WTC11 (cell line): ENCODE measurements around the gene PADI1.

Experiments
- ATF3 ChIP-seq: sonication (generic); formaldehyde crosslinking; conservative IDR thresholded peaks from 2 replicates; pipeline ENCODE4 v1.8.1; 2022; ENCODE audit warnings: mild to moderate bottlenecking, missing genetic modification reagents
- IRF2 ChIP-seq: sonication (generic); formaldehyde crosslinking; IDR thresholded peaks from 2 replicates; pipeline ENCODE4 v1.8.0; 2022; ENCODE audit warnings: low read depth, missing genetic modification reagents, borderline replicate concordance
- JUN ChIP-seq: sonication (generic); formaldehyde crosslinking; IDR thresholded peaks from 2 replicates; pipeline ENCODE4 v1.8.0; 2023; ENCODE audit warnings: mild to moderate bottlenecking, missing genetic modification reagents
- KAT7 ChIP-seq: sonication (generic); formaldehyde crosslinking; IDR thresholded peaks from 2 replicates; pipeline ENCODE4 v1.8.1; 2023; ENCODE audit warnings: missing genetic modification reagents, mild to moderate bottlenecking, borderline replicate concordance
- MAX ChIP-seq: sonication (generic); formaldehyde crosslinking; IDR thresholded peaks from 2 replicates; pipeline ENCODE4 v1.8.0; 2022; ENCODE audit warnings: mild to moderate bottlenecking, missing genetic modification reagents
- OVOL2 ChIP-seq: fragments of 250-450 bp; sonication (Bioruptor Pico); IDR thresholded peaks from 2 replicates; pipeline ENCODE4 v1.9.0; 2021; ENCODE audit warnings: mild to moderate bottlenecking, borderline replicate concordance
- PREB ChIP-seq: sonication (generic); formaldehyde crosslinking; IDR thresholded peaks from 2 replicates; pipeline ENCODE4 v1.8.1; 2022; ENCODE audit warnings: mild to moderate bottlenecking, missing genetic modification reagents, moderate library complexity, borderline replicate concordance
- SMAD3 ChIP-seq: sonication (generic); formaldehyde crosslinking; IDR thresholded peaks from 2 replicates; pipeline ENCODE4 v1.8.0; 2022; ENCODE audit warnings: missing genetic modification reagents, mild to moderate bottlenecking, borderline replicate concordance
- USF2 ChIP-seq: sonication (generic); formaldehyde crosslinking; IDR thresholded peaks from 2 replicates; pipeline ENCODE4 v1.8.1; 2023; ENCODE audit warnings: mild to moderate bottlenecking, missing genetic modification reagents, moderate library complexity
- ZNF121 ChIP-seq: sonication (generic); formaldehyde crosslinking; IDR thresholded peaks from 2 replicates; pipeline ENCODE4 v1.8.0; 2023; ENCODE audit warnings: missing genetic modification reagents
- TF ChIP-seq, protein P1 (sequence below): fragments of 200-600 bp; IDR thresholded peaks from 2 replicates; pipeline ENCODE4 v1.8.0; 2022; ENCODE audit warnings: antibody characterized with exemption
- TF ChIP-seq, protein P2 (sequence below): sonication (generic); formaldehyde crosslinking; IDR thresholded peaks from 2 replicates; pipeline ENCODE4 v1.8.1; 2022; ENCODE audit warnings: low read depth, missing genetic modification reagents, borderline replicate concordance

- TF ChIP-seq, protein P1, sequence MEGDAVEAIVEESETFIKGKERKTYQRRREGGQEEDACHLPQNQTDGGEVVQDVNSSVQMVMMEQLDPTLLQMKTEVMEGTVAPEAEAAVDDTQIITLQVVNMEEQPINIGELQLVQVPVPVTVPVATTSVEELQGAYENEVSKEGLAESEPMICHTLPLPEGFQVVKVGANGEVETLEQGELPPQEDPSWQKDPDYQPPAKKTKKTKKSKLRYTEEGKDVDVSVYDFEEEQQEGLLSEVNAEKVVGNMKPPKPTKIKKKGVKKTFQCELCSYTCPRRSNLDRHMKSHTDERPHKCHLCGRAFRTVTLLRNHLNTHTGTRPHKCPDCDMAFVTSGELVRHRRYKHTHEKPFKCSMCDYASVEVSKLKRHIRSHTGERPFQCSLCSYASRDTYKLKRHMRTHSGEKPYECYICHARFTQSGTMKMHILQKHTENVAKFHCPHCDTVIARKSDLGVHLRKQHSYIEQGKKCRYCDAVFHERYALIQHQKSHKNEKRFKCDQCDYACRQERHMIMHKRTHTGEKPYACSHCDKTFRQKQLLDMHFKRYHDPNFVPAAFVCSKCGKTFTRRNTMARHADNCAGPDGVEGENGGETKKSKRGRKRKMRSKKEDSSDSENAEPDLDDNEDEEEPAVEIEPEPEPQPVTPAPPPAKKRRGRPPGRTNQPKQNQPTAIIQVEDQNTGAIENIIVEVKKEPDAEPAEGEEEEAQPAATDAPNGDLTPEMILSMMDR = no peak
- TF ChIP-seq KAT7 (CRISPR knock-in tag) = no peak
- TF ChIP-seq SMAD3 = no peak
- TF ChIP-seq USF2 (CRISPR knock-in tag) = no peak
- no peak for TF ChIP-seq ATF3 (CRISPR knock-in tag)
- TF ChIP-seq MAX = no peak
- TF ChIP-seq JUN = no peak
- TF ChIP-seq ZNF121 = no peak
- TF ChIP-seq, protein P2, sequence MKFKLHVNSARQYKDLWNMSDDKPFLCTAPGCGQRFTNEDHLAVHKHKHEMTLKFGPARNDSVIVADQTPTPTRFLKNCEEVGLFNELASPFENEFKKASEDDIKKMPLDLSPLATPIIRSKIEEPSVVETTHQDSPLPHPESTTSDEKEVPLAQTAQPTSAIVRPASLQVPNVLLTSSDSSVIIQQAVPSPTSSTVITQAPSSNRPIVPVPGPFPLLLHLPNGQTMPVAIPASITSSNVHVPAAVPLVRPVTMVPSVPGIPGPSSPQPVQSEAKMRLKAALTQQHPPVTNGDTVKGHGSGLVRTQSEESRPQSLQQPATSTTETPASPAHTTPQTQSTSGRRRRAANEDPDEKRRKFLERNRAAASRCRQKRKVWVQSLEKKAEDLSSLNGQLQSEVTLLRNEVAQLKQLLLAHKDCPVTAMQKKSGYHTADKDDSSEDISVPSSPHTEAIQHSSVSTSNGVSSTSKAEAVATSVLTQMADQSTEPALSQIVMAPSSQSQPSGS (CRISPR knock-in tag) = no peak
- no peak for TF ChIP-seq IRF2 (CRISPR knock-in tag)
- no peak for TF ChIP-seq PREB (CRISPR knock-in tag)
- TF ChIP-seq OVOL2 (CRISPR knock-in tag) = no peak
These were observed 68.2 kb downstream of the PADI1 start for GRCh38 chr1:17273096-17273495.
